GM18505 (cell line): ENCODE data around the gene CFAP77.

Experiments
- ATAC-seq: cut with Tn5 transposase; IDR thresholded peaks from one replicate; pipeline ENCODE4 v1.9.1; 2021; ENCODE audit not compliant: unreplicated experiment
- POLR2A ChIP-seq: IDR thresholded peaks from 4 replicates; pipeline ENCODE4 v1.6.1; 2011; ENCODE audit warnings: borderline replicate concordance; ENCODE audit not compliant: insufficient read depth, insufficient read length; ENCODE audit errors: extremely low read depth

The CFAP77 gene

GRCh38 chr9:132600326-132600984, 190.4 kb downstream of the CFAP77 start:
- no peak for ATAC-seq
- TF ChIP-seq POLR2A = no peak

DNA sequence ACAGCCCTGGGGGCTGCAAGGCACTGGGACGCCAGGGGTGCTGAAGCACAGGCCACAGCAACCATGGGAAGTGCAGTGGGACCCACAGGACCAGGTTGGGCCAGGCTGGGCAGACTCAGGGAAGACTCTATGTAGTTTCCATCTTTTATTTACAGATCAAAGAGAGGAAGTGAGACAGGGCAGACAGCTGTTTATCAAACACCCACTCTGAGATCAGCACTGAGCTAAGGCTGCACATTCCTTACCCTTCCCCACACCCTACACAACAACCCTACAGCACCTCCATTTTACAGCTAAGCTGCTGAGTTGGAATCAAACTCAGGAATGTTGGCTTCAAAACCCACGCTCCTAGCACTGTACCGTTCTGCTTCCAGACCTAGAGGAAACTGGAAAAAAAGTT, 192.2 kb downstream of the CFAP77 start:
- ATAC-seq = no peak

DNA sequence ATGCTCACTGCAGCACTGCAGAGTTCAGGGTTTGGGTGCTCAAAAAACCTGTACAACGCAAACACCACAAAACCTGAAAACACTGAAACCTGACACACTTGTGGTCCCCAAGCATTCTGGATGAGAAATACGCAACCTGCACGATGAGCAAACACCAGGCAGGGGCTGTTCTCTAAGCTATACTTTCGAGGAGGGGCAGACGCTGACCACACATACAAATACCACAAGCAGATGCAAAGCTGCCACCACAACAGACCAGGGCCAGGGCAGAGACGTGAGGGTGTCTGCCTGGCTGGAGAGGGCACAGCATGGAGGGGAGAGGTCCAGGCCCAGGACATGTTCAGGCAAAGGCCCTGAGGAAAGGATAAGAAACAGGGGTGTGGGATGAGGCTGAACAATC, 195.4 kb downstream of the CFAP77 start:
- TF ChIP-seq POLR2A = no peak
- no peak for ATAC-seq

More for the DNA sequence above, 192.2 kb downstream of the CFAP77 start:
- TF ChIP-seq POLR2A = no peak

DNA sequence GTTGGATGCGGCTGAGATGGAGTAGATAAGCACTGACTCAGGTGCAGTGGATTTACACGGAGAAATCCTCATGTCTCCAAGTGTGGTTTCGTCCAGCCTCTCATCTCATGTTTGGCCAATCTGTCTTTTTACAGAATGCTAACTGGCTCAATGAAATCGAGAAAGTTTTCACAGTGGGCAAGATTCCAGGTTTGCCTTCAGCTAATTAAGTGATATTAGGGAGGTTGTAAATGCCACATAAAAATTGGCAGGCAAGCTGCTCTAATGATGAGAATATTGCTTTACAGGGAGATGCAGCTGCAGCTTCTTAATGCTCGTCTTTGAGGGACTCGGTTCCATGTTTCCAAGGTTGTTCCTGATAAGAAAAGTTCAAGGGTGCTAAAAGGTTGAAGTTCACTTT, 196.1 kb downstream of the CFAP77 start:
- no peak for ATAC-seq
- TF ChIP-seq POLR2A = no peak

GRCh38 chr9:132609184-132609583, 199.2 kb downstream of the CFAP77 start:
- ATAC-seq = no peak
- no peak for TF ChIP-seq POLR2A

DNA sequence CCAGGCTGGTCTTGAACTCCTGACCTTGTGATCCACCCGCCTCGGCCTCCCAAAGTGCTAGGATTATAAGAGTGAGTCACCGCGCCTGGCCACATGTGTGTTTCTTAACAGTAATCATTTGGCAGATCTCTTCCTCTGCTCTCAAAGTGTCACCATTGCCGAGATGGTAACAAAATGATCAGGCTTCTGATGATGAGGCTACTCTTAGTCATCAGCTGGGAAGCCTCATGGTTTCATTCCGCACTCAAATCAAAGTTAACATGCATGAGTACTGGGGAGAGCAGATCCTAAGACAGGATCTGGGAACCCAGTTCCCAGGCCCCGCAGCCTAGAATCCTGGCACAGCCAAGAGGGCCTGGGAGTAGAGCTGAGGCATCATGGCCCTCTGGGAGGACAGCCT, 199.8 kb downstream of the CFAP77 start:
- no peak for TF ChIP-seq POLR2A
- ATAC-seq = no peak

GRCh38 chr9:132610661-132611060, 200.7 kb downstream of the CFAP77 start:
- TF ChIP-seq POLR2A = no peak
- no peak for ATAC-seq

GRCh38 chr9:132614324-132614723, 204.3 kb downstream of the CFAP77 start:
- no peak for TF ChIP-seq POLR2A
- ATAC-seq = no peak

GRCh38 chr9:132615774-132616173, 205.8 kb downstream of the CFAP77 start:
- no peak for ATAC-seq
- TF ChIP-seq POLR2A = no peak

DNA sequence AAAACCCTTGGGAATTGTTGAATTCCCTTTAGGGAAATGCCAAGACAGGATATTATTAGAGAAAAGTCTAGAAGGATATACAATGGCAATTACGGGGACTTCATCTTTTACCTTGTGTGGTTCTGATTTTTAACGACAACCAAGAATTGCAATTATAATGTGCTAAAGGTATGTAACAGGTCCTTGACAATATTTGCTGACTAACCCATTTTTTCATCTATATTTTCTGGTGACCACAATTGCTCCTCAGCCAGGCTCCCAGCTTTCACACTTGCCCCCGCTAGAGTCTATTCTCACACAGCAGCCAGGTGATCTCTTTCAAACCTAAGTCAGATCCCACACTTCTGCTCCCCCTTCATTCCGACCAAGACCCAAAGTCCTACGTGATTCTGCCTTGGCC, 206.7 kb downstream of the CFAP77 start:
- ATAC-seq = no peak
- no peak for TF ChIP-seq POLR2A

DNA sequence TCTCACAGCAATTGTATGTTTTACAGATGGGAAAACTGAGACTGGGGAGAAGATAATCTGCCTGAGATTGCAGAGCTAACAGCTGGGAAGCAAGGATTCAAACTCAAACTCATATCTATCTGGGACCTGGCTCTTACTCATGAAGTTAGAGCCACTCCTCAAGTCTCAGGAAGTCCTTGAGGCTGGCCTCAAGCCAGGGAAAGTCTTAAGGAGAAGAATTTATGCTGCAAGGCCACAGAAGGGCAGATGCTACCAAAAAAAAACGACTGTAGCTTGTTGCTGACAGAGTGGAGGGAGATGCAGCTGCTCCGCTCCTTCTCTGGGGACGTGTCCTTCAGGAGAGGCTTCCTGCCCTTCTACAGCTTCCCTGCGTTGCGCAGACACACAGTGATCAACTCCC, 212.1 kb downstream of the CFAP77 start:
- no peak for TF ChIP-seq POLR2A
- no peak for ATAC-seq
